ENCODE data around the gene FRAS1. TPM values are rescaled to one million over a fixed set of nuclear protein-coding genes. Genes with fewer than 3 reads are reported as not detected.

The FRAS1 gene
- total and polyA plus RNA-seq, 2 donors (not counting 1 experiment from before 2014, with no cell fraction given), result 0.03 to 0.12 TPM

- H3K27me3 ChIP-seq (replicated peaks in 1 of 4; ENCODE audit: control extremely low read depth in 1 of 4, control insufficient read depth in 3 of 4, insufficient read depth in 4 of 4, low read length in 3 of 4), result peaks cover 0 to 3% (median 0%) of the 10 kb centered on the region in 4 experiments
- TF ChIP-seq EZH2 (IDR thresholded peaks at IDR 0.05; ENCODE audit: borderline replicate concordance, insufficient read depth, low read depth, low read length, poor library complexity, severe bottlenecking) (no peak), CTCF (IDR thresholded peaks at IDR 0.05) (no peak)
- intact Hi-C loops (cut with micrococcal nuclease), result no loop called here
- ChIA-PET POLR2A (no interaction called here), CTCF (no interaction called here)
- no peaks in the 10 kb centered on the region for H3K4me1 Mint-ChIP-seq
- H3K4me2 ChIP-seq (replicated peaks; ENCODE audit: low read depth, low read length, poor library complexity, severe bottlenecking), result no peak overlapping the region
- H3K4me3 ChIP-seq (ENCODE audit: control extremely low read depth in 1 of 5, extremely low read depth in 1 of 5, insufficient read depth in 1 of 5, low read depth in 2 of 5, low read length in 4 of 5), result no peak overlapping the region
- no peak overlapping the region for H3K9ac ChIP-seq (ENCODE audit: low read length)
- H3K79me2 ChIP-seq (ENCODE audit: control insufficient read depth, insufficient read depth, low read length), result no peaks in the 10 kb centered on the region
- WGBS (ENCODE audit: insufficient coverage), result no CpG with 5 or more reads among the region's 2 CpGs
- no peak for ATAC-seq (ENCODE audit: low read depth)
- no peak overlapping the region for H3K27ac ChIP-seq (ENCODE audit: low read length in 2 of 2)
- DNase-seq, result no peak
- H3K27me3 Mint-ChIP-seq, result peaks cover 2% of the 10 kb centered on the region
- no peaks in the 10 kb centered on the region for H4K20me1 ChIP-seq (ENCODE audit: control insufficient read depth, insufficient read depth, low read length, poor library complexity, severe bottlenecking)
- H2AFZ ChIP-seq (ENCODE audit: insufficient read depth, low read depth, low read length, poor library complexity, severe bottlenecking), result no peak overlapping the region
- no peaks in the 10 kb centered on the region for H3K9me3 ChIP-seq (ENCODE audit: control extremely low read depth in 1 of 3, control insufficient read depth in 2 of 3, insufficient read depth in 1 of 3, low read length in 2 of 3)
- no peaks in the 10 kb centered on the region for H3K4me1 ChIP-seq (ENCODE audit: control insufficient read depth in 2 of 2, insufficient read depth in 2 of 2, low read length in 2 of 2)
- no peaks in the 10 kb centered on the region for H3K36me3 ChIP-seq (replicated peaks in 1 of 2; ENCODE audit: control extremely low read depth in 1 of 2, control insufficient read depth in 1 of 2, extremely low read depth in 1 of 2, insufficient read depth in 2 of 2, low read length in 1 of 2)
- H3K9me3 Mint-ChIP-seq (ENCODE audit: insufficient read depth), result no peaks in the 10 kb centered on the region
- H3K4me3 Mint-ChIP-seq, result no peak overlapping the region
- H3K27ac Mint-ChIP-seq, result no peak overlapping the region
Observed at GRCh38 chr4:78529569-78530209, 472.6 kb downstream of the FRAS1 start.

- Histone ChIP-seq H3K36me3 (replicated peaks in 1 of 2; ENCODE audit: control extremely low read depth in 1 of 2, control insufficient read depth in 1 of 2, extremely low read depth in 1 of 2, insufficient read depth in 2 of 2, low read length in 1 of 2) (no peaks in the 10 kb centered on the region), H3K9me3 (ENCODE audit: control extremely low read depth in 1 of 3, control insufficient read depth in 2 of 3, insufficient read depth in 1 of 3, low read length in 2 of 3) (no peaks in the 10 kb centered on the region), H3K27ac (ENCODE audit: low read length in 2 of 2) (no peak overlapping the region), H3K9ac (ENCODE audit: low read length) (no peak overlapping the region), H3K4me3 (ENCODE audit: control extremely low read depth in 1 of 5, extremely low read depth in 1 of 5, insufficient read depth in 1 of 5, low read depth in 2 of 5, low read length in 4 of 5) (no peak overlapping the region), H3K79me2 (ENCODE audit: control insufficient read depth, insufficient read depth, low read length) (no peaks in the 10 kb centered on the region), H4K20me1 (ENCODE audit: control insufficient read depth, insufficient read depth, low read length, poor library complexity, severe bottlenecking) (no peaks in the 10 kb centered on the region), H3K4me2 (replicated peaks; ENCODE audit: low read depth, low read length, poor library complexity, severe bottlenecking) (no peak overlapping the region), H3K27me3 (replicated peaks in 1 of 4; ENCODE audit: control extremely low read depth in 1 of 4, control insufficient read depth in 3 of 4, insufficient read depth in 4 of 4, low read length in 3 of 4) (peaks cover 0 to 3% (median 0%) of the 10 kb centered on the region in 4 experiments), H3K4me1 (ENCODE audit: control insufficient read depth in 2 of 2, insufficient read depth in 2 of 2, low read length in 2 of 2) (no peaks in the 10 kb centered on the region), H2AFZ (ENCODE audit: insufficient read depth, low read depth, low read length, poor library complexity, severe bottlenecking) (no peak overlapping the region)
- ChIA-PET POLR2A (no interaction called here), CTCF (no interaction called here)
- intact Hi-C loops (cut with micrococcal nuclease), result no loop called here
- H3K4me1 Mint-ChIP-seq, result no peaks in the 10 kb centered on the region
- no peak overlapping the region for H3K4me3 Mint-ChIP-seq
- no peaks in the 10 kb centered on the region for H3K9me3 Mint-ChIP-seq (ENCODE audit: insufficient read depth)
- H3K27me3 Mint-ChIP-seq, result no peaks in the 10 kb centered on the region
- ATAC-seq (ENCODE audit: low read depth) (no peak), DNase-seq (no peak)
- no peak overlapping the region for H3K27ac Mint-ChIP-seq
- TF ChIP-seq CTCF (IDR thresholded peaks at IDR 0.05) (no peak), EZH2 (IDR thresholded peaks at IDR 0.05; ENCODE audit: borderline replicate concordance, insufficient read depth, low read depth, low read length, poor library complexity, severe bottlenecking) (no peak)
- WGBS (ENCODE audit: insufficient coverage), result no CpG with 5 or more reads among the region's 1 CpG
Observed at GRCh38 chr4:78532046-78532445, 474.9 kb downstream of the FRAS1 start.
